GM21528 (cell line): ENCODE results near the gene CYP26A1.

Experiments used
- ATAC-seq: cut with Tn5 transposase; IDR thresholded peaks from one replicate; pipeline ENCODE4 v1.9.1; 2021; ENCODE audit warnings: mild to moderate bottlenecking, moderate library complexity; ENCODE audit not compliant: unreplicated experiment, low FRiP score

The CYP26A1 gene, protein sequence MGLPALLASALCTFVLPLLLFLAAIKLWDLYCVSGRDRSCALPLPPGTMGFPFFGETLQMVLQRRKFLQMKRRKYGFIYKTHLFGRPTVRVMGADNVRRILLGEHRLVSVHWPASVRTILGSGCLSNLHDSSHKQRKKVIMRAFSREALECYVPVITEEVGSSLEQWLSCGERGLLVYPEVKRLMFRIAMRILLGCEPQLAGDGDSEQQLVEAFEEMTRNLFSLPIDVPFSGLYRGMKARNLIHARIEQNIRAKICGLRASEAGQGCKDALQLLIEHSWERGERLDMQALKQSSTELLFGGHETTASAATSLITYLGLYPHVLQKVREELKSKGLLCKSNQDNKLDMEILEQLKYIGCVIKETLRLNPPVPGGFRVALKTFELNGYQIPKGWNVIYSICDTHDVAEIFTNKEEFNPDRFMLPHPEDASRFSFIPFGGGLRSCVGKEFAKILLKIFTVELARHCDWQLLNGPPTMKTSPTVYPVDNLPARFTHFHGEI

DNA sequence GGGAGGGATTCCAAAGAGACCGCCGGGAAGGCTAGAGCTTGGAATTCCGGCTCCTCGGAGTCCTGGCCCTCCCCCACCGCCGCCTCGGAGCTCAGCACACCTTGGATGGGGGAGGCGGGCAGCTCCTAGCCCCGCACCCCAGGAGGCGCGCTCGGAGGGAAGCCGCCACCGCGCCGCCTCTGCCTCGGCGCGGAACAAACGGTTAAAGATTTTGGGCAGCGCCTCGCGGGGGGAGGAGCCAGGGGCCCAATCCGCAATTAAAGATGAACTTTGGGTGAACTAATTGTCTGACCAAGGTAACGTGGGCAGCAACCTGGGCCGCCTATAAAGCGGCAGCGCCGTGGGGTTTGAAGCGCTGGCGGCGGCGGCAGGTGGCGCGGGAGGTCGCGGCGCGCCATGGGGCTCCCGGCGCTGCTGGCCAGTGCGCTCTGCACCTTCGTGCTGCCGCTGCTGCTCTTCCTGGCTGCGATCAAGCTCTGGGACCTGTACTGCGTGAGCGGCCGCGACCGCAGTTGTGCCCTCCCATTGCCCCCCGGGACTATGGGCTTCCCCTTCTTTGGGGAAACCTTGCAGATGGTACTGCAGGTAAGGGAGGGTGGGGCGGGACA lies at the start of gene CYP26A1:
Gene CYP26A1 (plus strand): TSS at position 355 of the 608 bp plus-strand sequence. CDS start 42 bp downstream, at position 397.
- ATAC-seq: no peak

DNA sequence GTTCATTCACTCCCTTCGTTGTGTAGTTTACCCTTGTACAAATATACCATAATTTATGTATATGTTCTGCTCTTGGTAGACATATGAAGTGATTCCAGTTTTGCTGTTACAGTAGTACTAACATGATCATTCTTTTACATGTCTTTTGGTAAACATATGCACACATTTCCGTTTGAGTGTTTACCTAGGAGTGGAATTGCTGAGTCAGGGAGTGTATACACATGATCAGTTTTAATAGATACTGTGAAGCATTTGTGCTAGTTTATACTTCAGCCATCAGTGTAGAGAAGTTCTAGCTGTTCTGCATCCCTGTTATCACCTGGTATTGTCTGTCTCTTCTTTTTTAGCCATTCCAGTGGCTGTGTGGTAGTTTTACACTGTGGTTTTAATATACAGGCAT lies 47.6 kb upstream of the CYP26A1 start:
- ATAC-seq: no peak

DNA sequence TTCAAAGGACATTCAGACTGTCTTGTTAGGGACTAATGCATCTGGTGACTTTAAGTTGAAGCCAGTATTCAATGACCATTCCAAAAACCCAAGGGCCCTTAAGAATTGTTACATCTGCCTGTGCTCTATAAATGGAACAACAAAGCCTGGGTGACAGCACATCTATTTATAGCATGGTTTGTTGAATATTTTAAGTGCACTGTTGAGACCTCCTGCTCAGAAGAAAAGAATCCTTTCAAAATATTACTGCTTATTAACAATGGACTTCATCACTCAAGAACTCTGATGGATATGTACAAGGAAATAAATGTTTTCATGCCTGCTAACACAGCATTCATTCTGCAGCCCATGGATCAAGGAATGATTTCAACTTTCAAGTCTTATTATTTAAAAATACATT lies 46.2 kb upstream of the CYP26A1 start:
- ATAC-seq: no peak

DNA sequence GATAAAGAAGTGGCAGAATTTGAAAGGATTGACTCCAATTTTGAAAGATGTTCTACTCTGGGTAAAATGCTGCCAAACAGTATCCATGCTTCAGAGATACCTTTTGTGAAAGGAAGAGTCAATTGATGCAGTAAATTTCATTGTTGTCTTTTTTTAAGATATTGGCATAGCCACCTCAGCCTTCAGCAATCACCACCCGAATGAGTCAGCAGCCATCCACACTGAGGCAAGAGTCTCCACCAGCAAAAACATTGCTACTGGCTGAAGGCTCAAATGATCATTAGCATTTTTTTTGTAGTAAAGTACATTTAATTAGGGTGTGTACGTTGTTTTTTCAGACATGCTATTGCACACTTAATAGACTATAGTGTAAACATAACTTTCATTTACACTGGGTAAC lies 44.8 kb upstream of the CYP26A1 start:
- no peak for ATAC-seq

DNA sequence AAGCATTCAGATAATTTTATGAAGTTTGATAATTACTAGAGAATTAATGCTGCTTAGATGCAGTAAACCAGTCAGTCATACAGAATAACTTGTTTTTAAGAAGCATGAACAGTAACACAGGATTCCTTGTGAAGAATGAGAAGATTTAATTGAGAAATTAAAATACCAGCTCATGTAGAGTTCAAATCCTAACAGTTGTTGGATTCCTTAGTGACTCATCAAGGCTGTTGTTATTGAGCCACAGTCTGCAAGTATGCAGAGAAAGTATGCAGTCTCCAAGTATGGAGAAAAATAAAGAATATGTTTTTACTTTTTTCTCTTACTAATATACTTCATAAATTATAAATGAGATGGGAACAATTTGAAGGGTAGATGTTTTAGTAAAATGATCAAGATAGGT lies 43.3 kb upstream of the CYP26A1 start:
- ATAC-seq: no peak

DNA sequence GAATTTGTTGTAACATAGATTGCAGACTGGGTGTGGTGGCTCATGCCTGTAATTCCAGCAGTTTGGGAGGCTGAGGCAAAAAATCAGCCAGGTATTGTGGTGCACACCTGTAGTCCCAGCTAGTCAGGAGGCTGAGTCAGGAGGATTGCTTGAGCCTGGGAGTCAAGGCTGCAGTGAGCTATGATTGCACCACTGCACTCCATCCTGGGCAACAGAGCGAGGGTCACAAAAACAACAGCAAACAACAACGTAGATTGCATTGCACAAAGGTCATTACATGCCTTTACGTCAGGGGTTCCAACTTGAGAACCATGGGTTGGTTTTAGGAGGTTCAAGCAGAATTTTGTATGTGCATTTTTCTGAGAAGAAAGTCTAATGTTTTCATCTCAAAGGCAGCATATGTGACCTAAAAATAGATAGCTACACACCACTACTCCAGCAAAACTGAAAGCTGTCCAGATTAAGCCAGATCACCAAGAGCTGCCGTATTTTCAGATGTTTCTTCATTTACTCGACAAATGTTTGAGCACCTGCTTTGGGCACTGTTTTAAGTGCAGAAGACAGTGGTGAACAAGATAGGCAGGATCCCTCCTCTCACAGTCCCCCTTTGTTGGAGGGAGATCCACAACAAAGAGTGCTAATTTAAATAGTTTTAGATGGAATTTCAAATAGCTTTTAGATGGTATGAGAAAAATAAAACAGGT lies 41.4 kb upstream of the CYP26A1 start:
- no peak for ATAC-seq

DNA sequence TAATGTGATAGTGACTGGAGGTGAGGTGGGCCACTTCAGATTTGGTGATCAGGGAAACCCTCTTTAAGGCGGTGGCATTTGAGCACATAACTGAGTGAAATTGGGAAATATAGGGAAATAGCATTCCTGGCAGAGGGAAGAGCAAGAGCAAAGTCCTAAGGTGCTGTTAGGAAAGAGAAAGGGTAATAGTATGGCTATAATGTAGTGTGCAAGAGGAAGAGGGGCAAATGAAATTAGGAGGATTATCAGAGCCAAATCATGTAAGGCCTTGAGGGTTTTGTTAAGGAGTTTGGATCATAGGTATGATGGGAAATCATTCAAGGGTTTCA lies 40.9 kb upstream of the CYP26A1 start:
- no peak for ATAC-seq

DNA sequence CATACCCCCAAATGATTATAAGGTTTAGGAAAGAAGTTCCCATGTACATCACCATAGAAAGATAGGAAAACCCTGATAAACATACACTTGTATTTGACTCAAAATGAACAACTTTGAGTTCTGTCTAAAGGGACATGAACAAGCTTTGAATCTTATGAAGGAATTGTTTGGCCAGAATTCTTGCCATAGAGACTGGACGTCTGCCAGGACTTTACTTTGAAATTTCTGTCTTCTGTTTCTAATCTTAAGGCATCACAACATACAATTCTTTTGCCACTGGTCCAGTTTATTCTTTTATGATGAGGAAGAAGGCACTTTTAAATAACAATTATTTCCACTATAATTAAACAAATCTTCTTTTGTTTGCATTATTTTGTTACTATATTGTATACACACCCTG lies 39.3 kb upstream of the CYP26A1 start:
- no peak for ATAC-seq

DNA sequence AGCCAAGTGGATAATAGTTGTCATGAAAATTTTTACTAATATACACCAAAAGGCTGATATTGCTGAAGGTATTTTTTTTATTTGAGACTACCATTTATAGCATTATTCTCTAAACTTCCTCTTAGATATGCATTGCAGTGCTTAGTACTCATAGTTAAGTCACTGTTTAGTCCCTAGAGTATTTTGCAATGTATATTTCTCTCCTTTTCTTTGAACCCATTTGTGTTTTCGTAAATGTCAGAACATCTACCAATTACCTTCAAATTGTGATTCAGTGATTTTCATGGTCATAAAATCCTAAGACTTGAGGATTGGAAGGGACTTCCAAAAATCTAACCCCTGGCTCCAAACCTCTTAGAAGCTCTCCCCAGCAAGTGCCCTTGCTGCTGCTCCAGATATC lies 34.6 kb upstream of the CYP26A1 start:
- no peak for ATAC-seq

DNA sequence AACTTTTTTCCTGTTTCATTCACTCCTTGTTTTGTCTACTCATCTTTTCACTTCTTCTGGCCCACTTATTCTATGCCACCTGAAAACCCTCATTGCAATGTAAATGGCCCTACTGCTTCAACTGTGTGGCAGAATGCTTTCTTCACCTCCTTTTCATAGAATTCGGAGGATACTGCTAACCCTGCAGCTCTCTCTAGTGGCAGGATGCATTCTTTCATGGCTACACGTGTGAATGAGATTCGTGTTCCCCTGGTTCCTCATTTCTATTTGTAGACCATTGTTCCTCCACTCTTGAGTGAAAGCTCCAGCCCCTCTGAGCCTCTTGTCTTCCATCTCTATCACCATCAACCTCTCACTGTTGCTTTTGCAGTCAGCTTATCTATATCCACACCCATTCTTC lies 34.0 kb upstream of the CYP26A1 start:
- no peak for ATAC-seq

DNA sequence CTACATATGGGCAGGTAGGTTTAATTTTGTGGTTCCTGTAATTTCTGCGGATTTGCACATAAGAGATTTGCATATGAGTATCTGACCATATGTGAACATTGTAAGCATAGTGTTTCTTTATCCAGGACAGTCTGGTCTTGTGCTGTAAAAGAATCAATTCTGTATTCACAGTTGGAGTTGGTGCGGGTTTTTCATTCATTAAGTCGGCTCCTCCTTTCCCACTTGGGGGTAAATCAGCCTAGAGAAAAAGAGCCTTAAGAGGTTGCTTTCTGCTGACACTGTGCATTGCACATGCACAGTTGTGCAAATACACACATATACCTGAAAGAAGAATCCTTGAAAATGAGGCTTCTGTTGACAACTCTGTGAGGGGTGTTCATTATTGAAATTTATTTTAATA lies 19.2 kb upstream of the CYP26A1 start:
- ATAC-seq: no peak

DNA sequence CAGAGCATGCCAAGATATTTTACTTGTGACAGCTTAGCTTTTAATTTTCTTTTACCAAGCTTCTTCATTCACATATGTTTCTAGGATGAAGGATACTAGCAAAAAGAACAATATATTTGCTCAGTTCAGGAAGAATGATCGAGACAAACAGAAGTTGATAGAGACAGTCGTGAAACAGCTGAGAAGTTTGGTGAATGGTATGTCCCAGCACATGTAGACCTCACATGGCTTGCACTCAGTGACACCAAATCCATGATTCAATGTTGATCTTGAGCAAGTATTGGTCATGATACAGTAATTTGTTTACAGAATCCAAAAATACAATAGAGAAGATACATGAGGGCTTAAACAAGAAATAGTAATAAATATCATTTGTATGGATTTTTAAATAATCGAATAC lies 15.6 kb upstream of the CYP26A1 start:
- ATAC-seq: no peak

DNA sequence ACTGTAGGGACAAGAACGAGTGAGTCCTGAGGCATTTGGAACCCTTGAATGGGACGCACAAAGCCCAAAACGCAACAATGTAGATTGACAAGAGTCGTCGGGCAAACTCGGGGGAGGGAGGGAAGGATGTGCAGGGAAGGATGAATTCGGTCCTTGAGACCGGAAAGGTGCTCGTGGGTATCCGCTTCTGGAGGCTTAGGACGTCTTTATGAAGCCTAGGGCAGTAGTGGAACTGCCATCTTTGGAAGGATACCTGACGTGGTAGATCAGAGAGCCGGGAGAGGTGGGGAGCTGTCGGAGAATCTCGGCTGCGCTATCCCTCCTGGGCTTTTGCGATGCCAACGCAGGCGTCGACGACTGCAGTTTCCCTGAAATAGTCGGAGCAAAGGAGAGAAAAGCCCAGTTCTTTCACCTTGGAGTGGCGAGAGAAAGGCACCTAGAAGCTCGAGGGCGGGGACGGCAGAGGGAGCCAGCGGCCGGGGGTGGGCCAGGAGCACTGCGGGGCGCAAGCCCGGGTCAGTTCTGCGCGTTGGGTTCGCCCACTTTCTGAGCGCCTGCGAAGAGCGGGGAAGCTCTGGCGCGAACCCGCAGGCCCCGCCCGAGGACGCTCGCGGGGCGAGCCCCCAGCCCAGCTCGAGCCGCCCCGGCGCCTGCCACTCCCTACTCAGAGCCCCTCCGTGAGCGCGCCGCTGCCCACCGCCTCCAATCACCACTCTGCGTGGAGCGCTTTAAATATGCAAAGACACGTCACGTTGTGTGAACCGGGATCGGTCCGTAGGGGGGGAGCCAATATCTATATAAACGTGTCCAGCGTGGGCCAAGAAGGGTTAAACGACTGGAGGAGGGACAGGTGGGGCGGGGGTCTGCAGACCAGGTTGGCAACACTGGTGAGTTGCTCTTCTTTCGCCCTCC lies 13.5 kb upstream of the CYP26A1 start, which contains the start of gene CYP26C1:
Gene CYP26C1 (plus strand): TSS at position 824 of the 912 bp plus-strand sequence. CDS start 466 bp downstream, outside the sequence.
- no peak for ATAC-seq

DNA sequence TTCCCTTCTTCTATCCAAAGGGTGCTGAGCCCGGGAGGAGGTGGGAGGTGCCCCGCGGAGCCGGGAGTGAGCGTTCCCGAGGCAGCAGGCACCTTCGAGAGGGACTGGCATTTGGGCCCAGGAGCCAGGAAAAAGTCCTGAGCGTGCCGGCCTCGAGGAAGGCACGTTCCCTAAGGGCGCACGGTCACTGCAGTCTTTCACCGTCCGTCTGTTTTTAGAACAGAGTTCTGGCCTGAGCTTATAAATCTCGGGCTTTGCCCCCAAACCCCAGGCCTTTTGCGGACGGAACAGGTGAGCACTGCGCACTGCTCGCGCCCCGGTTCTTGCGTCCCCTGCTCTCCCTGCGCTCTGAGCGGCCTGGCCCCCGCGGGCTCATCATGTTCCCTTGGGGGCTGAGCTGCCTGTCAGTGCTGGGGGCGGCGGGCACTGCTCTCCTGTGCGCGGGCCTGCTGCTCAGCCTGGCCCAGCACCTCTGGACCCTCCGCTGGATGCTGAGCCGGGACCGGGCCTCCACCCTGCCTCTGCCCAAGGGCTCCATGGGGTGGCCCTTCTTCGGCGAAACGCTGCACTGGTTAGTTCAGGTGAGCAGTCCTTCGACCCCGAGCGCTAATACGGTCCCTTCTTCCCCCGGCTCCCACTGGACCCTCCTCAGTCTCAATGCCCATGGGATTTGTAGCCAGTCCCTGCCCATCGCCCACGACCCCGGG lies 12.7 kb upstream of the CYP26A1 start:
- no peak for ATAC-seq

DNA sequence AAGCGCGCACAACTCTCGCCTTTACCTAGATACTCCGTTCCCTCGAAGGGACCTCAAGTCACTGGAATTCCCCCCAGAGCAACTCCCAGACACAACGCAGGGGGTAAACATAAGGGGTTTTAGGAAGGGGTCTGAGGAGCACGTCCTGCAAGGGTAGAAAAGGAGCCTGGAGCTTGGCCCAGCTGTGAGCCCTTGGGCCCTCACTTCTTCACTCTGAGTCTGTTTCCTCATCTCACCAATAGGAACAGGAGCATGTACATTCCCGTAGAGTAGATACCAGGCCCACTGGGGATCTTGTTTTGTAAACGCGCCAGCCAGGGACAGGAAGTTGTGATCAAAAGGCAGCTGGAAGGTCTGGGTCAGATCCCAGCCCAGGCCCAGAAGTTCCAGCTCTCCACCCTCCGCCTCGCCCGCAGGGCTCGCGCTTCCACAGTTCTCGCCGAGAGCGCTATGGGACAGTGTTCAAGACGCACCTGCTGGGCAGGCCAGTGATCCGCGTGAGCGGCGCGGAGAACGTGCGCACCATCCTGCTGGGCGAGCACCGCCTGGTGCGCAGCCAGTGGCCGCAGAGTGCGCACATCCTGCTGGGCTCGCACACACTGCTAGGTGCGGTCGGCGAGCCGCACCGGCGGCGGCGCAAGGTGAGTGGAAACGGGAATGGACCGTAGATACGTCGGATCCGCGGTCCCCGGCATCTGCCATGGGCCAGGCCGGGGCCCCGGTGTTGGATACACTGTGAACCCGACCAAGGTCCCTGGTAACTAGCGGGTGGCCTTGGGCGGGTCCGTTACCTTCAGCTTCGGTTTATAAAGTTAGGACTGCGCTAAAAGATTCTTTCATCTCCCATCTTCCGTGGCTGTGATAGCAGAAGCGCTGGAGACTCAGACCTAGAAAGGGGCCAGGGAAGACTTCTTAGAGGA lies 11.8 kb upstream of the CYP26A1 start:
- no peak for ATAC-seq

DNA sequence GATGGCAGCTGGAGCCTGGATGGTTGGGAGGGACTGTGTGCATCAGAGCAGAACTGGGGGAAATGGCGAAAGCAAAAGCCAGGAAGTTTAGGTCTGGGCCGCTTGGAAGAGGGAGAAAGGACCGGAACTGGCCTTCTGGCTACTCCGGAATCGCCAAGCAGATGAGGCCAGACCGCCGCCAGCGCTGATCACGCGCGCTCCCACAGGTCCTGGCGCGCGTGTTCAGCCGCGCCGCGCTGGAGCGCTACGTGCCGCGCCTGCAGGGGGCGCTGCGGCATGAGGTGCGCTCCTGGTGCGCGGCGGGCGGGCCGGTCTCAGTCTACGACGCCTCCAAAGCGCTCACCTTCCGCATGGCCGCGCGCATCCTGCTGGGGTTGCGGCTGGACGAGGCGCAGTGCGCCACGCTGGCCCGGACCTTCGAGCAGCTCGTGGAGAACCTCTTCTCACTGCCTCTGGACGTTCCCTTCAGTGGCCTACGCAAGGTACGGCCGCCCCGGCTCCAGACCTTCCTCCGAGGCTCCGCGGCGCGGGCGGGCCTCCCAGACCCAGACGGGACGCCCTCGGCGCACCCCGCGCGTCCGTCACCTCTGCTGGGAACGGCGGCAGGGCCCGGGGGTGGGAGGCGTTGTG lies 11.1 kb upstream of the CYP26A1 start:
- no peak for ATAC-seq

DNA sequence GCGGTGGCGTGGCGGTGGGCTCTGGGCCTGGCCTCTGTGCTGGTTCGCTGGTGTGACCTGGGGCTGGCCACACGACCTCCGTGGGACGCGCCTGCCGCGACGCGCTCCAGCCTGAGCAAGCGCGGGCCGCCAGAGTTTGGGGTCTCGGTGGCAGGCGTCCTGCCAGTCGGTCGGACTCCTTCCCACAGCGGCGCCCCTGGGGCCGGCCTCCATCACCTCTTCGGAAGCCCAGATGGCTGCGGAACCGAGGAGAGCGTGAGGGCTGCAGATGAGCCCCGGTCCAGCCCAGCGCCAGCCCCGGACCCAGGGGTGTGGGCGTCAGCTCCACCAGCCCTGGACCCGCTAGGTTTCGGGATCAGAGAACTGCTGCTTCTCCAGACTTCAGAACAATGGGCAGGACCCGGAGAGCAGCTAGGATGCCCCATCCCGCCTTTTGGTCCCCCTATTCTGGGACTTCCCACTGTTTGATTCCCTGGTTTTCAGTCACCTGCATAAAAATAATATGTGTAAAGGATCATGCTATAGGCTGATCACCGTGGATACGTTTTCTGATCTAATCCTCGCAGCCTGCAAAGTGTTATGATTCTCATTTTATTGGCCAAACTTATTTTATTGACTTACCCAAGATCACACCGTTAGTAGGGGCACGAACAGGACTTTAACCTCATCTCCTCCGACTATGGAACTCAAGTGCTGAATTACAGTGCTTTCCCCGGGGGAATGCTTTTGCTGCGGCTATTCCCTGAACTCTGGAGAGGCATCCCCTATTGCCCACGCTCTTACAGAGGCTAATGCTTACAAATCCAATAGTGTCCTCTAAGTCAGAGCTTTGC lies 10.3 kb upstream of the CYP26A1 start:
- ATAC-seq: no peak
